ENCODE measurements around the gene AHDC1.
"Not testable (repeated sequence)": the region's sequence is repeated elsewhere in the genome, so short reads cannot be mapped to it uniquely, and the experiment has no call there.

Gene AHDC1

DNA sequence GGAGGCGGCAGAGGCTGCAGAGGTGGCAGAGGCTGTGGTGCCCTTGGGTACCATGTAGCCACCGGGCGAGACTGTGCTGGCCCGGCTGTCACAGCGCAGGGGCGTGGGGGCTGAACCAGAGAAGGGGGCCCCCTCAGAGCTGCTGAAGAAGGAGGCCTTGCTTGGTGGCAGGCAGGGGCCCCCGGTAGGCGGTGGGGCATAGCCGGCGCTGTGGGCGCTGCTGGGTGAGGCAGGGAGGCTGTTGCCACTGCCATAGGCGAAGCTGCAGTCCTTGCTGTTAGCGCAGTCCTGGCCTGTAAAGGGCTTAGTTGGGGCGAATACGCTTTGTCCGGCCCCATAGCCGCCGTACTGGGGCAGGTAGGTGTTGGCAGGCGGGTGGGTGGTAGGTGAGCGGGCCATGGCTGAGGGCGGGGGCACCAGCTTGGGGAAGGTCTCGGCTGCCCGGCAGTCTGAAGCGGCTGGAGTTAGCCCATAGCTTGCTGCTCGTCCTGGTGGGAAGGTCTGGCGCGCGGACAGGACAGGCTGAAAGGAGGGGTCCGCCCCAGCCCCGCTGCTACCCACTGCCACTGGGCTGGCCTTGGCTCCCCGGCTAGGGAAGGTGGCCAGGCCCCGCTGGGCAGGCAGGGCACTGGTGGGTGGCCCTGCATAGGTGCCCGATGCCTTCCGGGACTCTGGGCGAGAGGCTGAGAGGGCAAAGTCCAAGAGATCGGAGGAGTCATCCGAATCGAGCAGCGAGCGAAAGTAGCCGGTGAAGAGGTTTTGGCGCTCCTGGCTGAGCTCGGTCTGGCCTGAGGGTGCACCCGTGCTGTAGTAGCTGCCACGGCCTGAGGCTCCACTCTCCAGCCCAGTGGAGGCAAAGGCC, 54.9 kb downstream of the AHDC1 start:
- DNase-seq, result no peak

DNA sequence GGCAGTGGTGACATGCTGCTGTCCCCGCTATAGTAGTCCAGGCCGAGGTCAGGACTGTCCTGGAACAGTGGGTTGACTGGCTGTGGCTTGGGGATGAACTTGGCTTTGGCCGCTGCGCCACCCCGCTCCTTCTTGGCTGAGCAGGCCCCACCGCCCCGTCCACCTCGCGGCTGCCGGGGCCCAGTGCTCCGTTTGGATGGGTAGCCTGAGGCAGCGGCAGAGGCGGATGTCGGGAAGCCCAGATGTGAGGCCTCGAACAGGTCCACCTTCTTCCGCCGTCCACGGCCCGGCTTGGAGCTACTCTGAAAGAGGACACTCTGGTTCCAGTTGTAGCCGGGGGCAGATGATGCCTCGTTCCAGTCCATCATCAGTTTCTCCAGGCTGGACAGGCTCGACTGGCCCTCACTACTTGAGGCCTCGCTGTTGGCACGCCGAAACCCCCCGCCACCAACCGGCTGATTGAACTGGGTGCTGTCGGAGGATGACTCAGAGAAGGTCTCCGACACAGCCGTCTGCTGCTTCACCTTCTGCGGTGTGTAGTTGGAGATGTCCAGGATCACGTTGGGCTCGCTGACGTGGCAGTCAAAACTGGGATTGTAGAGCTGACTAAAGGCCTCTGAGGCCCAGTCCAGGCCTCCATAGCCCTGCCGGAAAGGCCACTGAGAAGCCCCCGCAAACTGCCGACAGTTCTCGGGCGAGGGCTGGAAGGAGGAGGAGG, 55.6 kb downstream of the AHDC1 start:
- no peak for DNase-seq

DNA sequence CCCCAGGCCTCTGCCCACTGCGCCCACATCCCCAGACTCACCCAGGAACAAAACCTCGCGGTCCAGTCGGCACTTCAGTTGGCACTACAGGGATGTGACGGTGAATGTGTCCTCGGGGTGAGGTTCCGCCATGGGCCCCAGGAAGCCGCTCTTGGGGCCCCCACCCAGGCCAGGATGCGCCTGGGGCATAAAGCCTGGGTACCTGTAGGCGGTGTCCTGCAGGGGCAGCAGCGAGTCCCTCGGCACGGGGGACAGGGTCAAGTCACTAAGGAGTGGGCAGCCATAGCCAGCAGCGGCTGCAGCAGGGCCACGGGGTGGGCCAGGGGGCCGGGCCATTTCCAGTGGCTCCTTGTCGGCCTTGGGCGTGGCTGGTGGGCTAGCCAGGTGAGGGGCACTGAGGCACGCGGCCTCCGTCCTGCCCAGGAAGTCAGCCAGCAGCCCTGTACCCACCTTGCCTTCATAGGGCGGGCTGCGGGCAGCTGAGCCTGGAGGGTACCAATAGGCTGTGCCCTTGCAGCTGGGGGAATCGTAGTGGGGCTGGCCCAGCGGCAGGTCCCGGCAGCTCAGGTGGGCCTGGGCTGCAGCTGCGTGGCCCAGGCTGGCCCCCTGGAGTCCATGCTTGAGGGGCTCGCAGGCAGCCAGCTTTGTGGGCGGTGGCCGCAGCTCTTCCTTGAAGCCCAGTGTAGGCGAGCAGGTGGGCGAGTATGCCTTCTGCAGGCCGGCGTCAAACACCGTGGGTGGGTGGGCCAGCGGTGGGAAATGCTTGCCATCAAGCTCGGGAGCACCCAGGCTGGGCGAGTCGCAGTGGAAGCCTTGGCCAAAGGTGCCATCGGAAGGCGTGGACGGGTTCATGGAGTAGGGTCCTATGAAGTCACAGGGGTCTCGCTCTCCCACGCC, 56.5 kb downstream of the AHDC1 start:
- no peak for DNase-seq

DNA sequence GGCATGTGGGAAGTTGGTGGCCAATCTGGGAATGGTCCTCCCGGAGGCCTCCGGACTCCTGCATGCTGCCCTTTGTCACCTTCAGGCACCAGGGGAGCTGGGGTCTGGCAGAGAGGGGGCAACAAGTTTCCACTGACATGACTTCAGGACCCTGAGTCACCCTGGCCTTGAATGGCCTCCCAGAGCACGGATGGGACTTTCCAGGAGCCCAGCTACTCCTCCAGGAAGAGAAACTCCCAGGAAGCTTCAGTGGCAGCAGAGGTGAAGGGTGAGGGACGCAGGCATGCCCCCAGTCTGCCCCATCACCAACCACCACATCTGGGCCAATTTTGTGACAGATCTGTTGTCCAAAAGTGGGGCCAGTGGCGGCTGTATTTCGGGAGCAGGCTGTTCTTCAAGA, 58.1 kb downstream of the AHDC1 start:
- DNase-seq, result no peak

DNA sequence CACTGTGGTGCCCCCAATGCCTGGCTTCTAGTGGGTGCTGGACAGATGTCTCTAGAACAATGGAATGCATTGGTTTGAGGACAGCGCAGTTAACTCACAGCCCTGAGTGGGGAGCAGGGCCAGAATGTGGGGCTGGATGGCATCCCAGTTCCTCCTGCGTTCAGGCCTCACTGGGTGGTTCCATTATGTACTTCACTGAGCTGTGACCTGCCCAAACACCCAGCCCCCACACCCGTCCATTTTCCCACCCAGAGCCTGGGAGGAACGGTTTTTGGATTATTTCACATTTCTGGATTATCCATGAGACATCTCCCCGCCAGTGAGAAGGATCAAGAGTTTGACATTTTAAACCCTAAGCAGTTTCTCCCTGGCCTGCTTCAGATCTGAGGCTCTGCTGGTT, 58.7 kb downstream of the AHDC1 start:
- no peak for DNase-seq

DNA sequence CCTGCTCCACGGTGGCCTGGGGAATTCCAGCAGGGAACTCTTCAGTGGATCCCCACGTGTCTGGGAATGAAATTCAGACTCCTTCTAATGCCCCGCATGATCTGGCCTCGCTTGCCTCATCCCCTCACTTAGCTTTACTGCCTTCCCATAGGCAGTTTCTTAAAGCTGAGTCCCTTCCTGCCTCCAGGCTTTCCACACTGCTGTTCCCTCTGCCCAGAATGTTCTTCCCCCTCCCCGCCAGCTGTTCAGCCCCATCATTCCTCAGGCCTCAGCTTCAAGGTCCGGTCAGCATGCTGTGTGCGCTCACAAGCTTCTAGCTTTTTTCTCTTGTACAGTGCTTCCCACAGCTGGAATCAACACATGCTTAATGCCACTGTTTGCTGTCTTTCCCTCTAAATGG, 59.1 kb downstream of the AHDC1 start:
- DNase-seq, result no peak

DNA sequence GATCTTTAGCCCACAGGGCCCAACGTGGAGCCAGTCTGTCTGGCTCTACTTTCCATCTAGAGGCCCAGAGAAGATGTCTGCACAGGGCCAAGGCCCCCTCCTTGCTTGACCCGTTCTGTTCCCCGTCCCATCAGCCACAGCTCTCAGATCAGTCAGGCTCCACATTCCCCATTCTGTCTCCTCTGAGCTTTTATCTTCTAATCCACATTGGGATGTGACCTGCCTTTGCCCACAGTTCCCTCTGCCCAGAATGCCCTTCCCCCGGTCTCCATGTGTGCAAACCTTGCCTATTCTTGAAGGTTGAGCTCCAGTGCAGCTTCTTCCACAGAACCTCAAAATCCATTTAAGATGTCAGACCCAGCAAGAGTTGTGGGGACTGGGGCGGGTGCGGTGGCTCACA, 60.7 kb downstream of the AHDC1 start:
- no peak for DNase-seq

DNA sequence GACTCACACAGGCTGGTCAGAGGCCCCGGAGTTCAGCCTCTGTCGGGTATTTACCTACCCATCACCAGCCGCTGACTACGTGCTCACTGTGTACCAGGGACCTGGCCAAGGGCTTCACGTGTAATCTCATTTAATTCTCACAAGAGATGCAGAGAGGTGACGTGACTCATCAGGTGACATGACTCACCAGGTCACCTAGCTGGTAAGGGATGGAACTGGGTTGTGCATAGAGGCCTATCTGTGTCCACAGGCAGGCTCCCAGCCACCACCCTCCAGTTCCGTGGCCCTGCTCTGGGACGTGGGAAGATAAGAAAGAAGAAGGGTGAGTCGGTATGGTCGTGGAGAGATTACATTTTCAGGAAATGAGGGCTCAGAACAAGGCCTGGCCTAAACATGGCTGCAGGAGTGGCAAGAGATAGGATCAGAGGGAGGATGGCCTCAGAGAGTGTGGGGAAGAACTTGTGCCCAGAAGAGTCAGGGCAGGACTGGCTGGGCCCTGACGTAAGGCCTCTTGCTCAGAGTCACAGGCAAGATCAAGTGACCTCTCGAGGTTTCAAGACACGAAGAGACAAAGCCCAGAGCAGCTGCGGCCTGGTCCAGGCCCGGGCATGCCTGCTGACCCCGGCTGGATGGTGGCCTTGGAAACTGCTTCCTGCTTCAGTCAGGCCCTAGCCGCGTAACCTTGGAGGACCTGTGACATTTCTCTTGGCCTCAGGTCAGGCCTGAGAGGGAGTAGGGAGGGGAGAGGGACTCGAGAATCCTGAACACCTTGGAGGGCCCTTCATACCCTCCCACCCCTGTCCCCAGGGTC, 61.3 kb downstream of the AHDC1 start:
- peak; percentile 62 for DNase-seq

DNA sequence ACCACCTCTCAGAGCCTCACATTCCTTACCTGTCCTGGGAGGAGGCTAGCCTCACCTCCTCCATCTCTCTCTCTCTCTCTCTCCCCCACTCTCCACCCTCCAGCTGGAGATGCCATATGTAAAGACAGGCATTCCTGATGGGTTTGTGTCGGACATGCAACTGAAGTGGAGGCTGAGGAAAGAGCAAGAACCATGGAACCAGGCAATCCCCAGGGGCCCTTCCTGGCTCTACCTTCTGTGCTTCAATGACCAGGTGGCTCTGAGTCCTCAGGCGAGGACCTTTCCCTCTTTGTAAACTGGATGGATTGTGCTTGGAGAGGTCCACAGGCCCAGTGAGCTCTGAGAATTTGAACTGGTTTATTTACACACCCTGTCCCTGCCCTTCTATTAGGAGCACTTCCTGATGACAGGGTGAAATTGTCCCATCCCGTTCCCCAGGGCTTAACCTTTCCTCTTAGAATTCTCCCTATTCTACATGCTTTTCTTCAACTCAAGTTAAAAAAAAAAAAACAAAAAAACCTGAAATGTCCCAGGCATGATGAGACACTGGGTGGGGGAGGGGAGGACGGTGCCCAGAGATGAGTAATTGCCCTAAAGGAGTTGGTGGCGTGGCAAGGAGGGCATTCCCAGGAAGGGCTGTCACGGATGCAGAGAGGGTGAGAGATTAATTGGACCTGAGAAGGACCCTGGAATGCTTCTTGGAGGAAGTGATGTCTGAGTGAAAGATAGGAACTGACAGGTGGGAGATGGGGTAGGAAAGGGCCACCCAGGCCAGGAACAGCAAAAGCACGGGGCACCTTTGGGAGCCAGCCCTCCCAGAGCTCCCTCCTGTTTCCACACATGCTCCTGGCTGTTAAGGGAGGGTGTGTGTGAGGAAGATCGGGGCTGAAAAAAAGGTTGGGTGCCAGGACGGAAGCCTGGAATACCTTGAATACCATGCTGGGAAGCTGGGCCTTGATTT, 63.8 kb downstream of the AHDC1 start:
- no peak for DNase-seq

DNA sequence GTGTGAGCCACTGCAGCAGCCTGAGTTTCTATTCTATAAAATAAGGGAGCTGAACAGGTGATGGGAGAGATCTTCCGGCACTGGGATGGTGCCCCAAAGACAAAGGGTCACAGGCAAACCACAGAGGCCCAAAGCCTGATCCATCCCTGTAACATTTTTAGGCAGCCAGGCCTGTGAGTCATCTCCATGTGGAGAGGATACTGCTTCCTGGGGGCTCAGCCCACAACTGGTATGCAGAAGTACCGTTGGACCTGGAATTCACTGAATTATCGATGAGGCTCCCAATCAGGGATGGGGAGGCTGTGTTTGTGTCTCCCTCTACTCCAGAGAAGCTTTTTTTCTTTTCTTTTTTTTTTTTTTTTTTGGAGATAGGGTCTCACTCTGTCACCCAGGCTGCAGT, 65.2 kb downstream of the AHDC1 start:
- no peak for DNase-seq

DNA sequence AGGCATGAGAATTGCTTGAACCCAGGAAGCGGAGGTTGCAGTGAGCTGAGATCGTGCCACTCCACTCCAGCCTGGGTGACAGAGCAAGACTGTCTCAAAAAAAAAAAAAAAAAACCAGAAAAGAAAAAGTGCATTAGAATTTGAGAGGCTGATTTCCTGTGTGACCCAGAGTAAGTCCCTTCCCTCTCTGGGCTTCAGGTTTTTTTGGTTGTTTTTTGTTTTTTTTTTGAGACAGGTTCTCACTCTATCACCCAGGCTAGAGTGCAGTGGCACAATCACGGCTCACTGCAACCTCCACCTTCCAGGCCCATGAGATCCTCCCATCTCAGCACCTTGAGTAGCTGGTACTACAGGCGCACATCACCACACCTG, 65.7 kb downstream of the AHDC1 start:
- DNase-seq, result not testable (repeated sequence)

DNA sequence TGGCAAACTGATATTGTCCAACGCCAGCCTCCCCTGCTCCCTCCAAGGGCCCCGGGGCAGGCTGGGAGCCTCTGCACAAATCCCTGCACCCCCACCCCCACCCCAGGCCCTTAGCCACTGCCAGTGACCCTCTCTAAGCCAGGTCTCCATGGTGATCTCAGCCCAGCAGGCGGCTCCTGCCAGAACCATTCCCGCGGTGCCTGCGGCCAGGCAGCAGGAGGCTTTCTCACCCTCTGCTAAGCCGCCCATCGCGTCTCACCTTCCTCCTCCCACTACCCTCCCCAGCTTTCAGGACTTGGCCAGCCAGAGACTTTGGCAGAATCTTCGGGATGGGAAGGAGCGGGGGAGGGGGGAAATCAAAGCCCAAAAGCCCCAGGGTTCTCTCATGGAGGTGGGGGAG, 67.2 kb downstream of the AHDC1 start:
- DNase-seq, result no peak

DNA sequence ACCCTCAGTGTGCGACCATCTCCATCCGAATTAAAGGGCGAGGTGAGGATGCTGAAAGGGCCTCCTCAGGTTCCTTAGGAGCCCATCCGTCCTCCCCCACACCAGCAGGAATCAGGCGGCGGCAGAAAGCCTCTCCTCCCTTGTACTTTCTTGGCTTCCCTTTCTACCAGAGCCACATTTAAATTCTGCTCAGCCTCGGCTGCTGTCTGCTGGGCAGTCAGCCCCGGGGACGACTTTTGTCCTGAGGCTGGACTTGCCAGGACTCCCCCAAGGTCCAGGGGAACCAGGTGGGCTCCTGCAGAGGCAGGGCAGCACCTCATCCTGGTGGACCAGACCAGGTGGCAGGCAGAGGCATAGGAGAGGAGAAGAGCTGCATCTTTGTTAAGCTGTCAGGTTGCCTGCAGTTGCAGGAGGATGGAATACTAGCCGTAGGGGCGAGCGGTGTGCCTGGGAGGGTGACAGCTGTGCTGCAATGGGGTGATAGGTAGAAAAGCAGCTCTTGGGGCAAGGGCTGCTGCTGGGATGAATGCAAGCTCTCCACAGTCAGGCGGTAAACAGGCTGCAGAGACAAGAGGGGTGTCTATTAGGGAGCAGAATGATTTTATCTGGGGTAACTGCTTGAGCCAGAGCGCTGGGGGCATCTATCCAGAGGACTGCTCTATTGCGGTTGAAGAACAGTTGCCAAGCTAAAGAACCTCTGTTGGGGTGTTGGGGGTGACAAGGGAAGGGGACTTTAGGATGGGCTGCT, 67.8 kb downstream of the AHDC1 start:
- no peak for DNase-seq

DNA sequence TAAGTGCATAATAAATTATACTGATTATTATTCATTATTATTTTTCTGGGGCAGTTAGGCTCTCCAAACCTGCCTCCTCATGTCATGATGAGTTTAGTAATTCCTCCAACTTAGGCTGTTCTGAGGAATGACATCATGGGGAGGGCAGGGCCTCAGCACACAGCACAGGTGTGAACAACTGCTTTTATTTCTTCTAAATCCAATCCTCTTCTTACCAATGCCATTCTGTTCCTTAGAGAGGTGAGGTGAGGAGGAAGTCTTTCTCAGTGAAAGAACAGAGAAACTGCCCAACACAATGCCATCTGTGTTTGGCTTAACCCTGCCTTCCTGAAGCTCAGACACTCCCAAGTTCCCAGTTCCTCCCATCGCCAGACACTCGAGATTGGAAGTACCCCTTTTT, 68.6 kb downstream of the AHDC1 start:
- no peak for DNase-seq

DNA sequence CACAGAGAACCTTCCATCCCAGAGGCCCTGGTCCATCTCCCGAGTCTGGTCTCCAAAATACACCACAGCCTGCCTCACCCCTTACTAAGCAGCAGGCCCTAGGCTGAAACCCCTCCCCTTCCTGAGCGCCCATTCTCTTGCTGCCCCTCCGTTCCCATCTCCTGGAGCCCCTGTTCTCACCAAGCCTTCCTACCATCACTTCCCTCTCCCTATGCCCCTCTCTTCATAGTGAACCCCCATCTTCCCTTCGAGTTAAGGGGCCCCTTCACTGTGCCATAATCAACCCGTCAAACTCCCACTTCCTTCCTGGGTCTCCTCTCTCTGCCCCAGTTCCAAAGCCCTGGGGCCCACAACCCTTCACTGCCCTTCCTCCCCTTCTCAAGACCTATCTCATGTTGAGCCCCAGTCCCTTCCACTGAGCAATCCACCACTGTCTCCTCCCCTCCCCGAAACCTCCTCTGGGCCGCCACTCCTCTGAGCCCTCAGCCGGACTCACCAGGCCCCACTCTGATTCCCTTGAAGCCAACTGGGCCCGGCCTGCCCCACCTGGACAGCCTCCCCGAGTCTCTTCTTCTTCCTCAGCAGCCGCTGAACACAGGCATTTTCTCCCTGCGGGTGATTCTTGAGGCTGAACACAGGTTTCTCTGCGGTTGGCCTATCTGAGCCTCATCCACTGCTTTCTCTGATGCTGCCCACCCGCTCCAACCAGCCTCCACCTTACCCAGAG, 71.8 kb downstream of the AHDC1 start:
- DNase-seq, result no peak

DNA sequence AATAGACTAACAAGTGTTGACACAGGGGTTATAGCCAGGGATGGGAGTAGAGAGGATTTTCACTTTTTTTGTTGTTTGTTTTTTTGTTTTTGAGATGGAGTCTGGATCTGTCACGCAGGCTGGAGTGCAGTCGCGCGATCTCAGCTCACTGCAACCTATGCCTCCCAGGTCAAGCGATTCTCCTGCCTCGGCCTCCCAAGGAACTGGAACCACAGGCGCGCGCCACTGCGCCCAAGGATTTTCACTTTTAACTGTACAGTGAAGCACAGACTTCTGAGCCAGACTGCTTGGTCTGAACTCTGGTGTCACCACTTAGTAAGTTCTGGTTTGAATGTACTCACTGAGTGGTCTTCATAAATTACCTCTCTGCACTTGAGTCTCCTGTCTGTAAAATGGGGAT, 73.8 kb downstream of the AHDC1 start:
- DNase-seq, result no peak

DNA sequence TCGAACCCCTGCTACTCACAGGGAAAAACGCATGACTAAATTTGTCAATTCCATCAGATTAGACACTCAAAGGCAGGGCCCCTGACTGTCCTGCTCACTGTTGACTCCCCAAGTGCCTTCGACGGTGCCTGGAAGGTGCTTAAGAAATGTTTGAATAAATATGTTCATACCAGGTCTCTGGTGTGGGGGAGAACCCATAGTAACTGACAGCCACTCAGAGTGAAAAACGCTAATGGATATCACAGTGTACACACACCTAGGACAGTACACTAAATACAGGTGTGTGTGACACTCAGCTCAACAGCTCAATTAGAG, 74.3 kb downstream of the AHDC1 start:
- no peak for DNase-seq

DNA sequence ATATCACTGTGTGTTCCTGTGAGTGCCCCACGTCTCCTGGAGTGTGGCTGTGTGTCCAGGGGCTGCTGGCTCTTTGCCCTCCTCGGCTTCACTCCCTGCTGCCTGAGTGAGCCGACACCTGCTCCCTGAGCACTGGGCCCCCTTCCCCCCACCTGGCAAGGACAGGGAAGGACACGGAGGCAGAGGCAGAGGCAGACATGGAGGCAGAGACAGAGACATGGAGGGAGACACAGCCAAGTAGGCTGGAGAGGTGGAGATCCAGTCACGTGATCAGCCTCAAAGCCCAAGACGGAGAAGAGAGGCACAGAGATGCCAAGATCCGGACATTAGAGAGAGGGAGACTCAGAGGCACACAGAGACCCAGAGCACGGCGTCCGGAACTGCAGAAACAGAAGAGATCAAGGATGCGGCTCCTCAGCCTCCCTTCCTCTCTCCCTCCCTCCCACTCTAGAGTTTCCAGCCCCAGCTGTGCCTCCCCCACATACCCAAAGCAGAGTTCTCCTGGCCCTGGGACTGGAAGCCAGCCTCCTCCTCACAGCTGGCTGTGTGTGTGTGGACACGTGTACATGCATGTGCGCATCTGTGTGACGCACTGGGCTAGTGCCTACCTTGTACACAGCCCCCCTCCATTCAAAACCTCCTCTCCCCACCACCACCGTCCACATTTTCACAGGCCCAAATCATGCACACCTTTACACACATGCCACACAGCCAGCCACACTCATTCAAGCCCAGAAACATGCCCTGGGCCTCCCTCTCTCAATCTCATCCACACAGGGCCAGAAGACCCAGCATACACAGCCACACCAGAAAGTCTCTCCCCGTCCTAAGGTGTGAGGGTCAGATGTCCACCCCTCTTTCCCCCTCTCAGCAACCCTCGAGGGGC, 74.9 kb downstream of the AHDC1 start:
- DNase-seq, result no peak

All from stimulated activated CD4-positive, alpha-beta T cell treated with anti-CD3 and anti-CD28 coated beads, Interleukin-15, amount 100 ng/mL, for 24 hours (primary cell).